Measurements from ENCODE around the gene PODXL. TPM values are rescaled to one million over a fixed set of nuclear protein-coding genes. Genes with fewer than 3 reads are reported as not detected.
A peak's percentile ranks its signal among the peaks of the same experiment; 100 is the strongest.

The PODXL gene
- polyA plus RNA-seq, 1 donor from 2014 or later = 4.5 TPM

- Histone ChIP-seq H3F3A (ENCODE audit: insufficient read depth, low read length, poor library complexity, severe bottlenecking) (no peaks in the 10 kb centered on the region), H4K20me1 (ENCODE audit: insufficient read depth) (no peaks in the 10 kb centered on the region), H3K27me3 (ENCODE audit: insufficient read depth, low read depth, low read length) (peaks cover 45% of the 10 kb centered on the region), H3K9me3 (ENCODE audit: low read length) (no peaks in the 10 kb centered on the region), H3K79me2 (replicated peaks; ENCODE audit: insufficient read depth, low read length) (no peaks in the 10 kb centered on the region), H3K9me2 (ENCODE audit: insufficient read depth, low read length) (no peaks in the 10 kb centered on the region), H3K4me3 (ENCODE audit: low read length) (peak overlapping the region; percentile 92), H3K4me2 (ENCODE audit: low read length) (peak overlapping the region; percentile 55), H3K27ac (ENCODE audit: low read length) (no peak overlapping the region), H2AFZ (ENCODE audit: low read depth, low read length) (no peak overlapping the region), H3K9ac (ENCODE audit: low read length) (no peak overlapping the region), H3K36me3 (ENCODE audit: insufficient read depth, low read length) (no peaks in the 10 kb centered on the region)
- TF ChIP-seq EP300 (conservative IDR thresholded peaks at IDR 0.05; ENCODE audit: poor library complexity, severe bottlenecking) (no peak), MXI1 (conservative IDR thresholded peaks at IDR 0.05; ENCODE audit: poor library complexity, severe bottlenecking) (no peak), EZH2 (IDR thresholded peaks at IDR 0.05; ENCODE audit: borderline replicate concordance, insufficient read depth, low read length, poor library complexity, severe bottlenecking) (no peak), POLR2AphosphoS5 (IDR thresholded peaks at IDR 0.05) (no peak), SMC3 (conservative IDR thresholded peaks at IDR 0.05; ENCODE audit: poor library complexity) (no peak), RAD21 (conservative IDR thresholded peaks at IDR 0.05) (no peak), TAF1 (IDR thresholded peaks at IDR 0.05; ENCODE audit: low read depth) (no peak)
- TF ChIP-seq, protein P1, sequence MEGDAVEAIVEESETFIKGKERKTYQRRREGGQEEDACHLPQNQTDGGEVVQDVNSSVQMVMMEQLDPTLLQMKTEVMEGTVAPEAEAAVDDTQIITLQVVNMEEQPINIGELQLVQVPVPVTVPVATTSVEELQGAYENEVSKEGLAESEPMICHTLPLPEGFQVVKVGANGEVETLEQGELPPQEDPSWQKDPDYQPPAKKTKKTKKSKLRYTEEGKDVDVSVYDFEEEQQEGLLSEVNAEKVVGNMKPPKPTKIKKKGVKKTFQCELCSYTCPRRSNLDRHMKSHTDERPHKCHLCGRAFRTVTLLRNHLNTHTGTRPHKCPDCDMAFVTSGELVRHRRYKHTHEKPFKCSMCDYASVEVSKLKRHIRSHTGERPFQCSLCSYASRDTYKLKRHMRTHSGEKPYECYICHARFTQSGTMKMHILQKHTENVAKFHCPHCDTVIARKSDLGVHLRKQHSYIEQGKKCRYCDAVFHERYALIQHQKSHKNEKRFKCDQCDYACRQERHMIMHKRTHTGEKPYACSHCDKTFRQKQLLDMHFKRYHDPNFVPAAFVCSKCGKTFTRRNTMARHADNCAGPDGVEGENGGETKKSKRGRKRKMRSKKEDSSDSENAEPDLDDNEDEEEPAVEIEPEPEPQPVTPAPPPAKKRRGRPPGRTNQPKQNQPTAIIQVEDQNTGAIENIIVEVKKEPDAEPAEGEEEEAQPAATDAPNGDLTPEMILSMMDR (IDR thresholded peaks at IDR 0.05; ENCODE audit: poor library complexity, severe bottlenecking) = no peak
- TF ChIP-seq, protein P2, sequence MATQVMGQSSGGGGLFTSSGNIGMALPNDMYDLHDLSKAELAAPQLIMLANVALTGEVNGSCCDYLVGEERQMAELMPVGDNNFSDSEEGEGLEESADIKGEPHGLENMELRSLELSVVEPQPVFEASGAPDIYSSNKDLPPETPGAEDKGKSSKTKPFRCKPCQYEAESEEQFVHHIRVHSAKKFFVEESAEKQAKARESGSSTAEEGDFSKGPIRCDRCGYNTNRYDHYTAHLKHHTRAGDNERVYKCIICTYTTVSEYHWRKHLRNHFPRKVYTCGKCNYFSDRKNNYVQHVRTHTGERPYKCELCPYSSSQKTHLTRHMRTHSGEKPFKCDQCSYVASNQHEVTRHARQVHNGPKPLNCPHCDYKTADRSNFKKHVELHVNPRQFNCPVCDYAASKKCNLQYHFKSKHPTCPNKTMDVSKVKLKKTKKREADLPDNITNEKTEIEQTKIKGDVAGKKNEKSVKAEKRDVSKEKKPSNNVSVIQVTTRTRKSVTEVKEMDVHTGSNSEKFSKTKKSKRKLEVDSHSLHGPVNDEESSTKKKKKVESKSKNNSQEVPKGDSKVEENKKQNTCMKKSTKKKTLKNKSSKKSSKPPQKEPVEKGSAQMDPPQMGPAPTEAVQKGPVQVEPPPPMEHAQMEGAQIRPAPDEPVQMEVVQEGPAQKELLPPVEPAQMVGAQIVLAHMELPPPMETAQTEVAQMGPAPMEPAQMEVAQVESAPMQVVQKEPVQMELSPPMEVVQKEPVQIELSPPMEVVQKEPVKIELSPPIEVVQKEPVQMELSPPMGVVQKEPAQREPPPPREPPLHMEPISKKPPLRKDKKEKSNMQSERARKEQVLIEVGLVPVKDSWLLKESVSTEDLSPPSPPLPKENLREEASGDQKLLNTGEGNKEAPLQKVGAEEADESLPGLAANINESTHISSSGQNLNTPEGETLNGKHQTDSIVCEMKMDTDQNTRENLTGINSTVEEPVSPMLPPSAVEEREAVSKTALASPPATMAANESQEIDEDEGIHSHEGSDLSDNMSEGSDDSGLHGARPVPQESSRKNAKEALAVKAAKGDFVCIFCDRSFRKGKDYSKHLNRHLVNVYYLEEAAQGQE (IDR thresholded peaks at IDR 0.05; ENCODE audit: borderline replicate concordance) = no peak
These were observed 1.4 kb downstream of the PODXL start for GRCh38 chr7:131554880-131555516.

DNA sequence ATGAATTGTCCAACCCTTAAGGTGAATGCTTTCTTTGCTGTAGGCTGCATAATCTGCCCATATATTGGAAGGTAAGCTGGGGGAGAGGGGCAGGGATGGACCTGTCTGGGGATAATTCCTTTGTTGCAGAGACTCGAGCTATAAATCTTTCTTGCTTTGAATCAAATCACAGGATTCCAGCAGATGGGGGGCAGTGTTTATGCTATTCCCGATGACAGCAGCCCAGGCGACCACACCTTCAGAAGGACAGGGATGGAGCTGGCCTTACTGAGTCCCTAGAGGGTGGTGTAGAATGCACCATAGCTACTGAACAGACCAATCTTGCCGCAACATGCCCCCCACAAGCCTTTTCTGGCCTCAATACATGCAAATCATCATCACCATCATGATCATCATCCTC is 2.5 kb downstream of the PODXL start:
- no peaks in the 10 kb centered on the region for H4K20me1 ChIP-seq (ENCODE audit: insufficient read depth)
- H3K79me2 ChIP-seq (replicated peaks; ENCODE audit: insufficient read depth, low read length) = no peaks in the 10 kb centered on the region
- H3K9me3 ChIP-seq (ENCODE audit: low read length) = no peaks in the 10 kb centered on the region
- no peaks in the 10 kb centered on the region for H3K36me3 ChIP-seq (ENCODE audit: insufficient read depth, low read length)
- no peaks in the 10 kb centered on the region for H3K9me2 ChIP-seq (ENCODE audit: insufficient read depth, low read length)
- no peak for TF ChIP-seq TAF1 (IDR thresholded peaks at IDR 0.05; ENCODE audit: low read depth)
- no peak for TF ChIP-seq POLR2AphosphoS5 (IDR thresholded peaks at IDR 0.05)
- no peak for TF ChIP-seq EZH2 (IDR thresholded peaks at IDR 0.05; ENCODE audit: borderline replicate concordance, insufficient read depth, low read length, poor library complexity, severe bottlenecking)
- TF ChIP-seq, protein P2 (IDR thresholded peaks at IDR 0.05; ENCODE audit: borderline replicate concordance) = no peak
- TF ChIP-seq SMC3 (conservative IDR thresholded peaks at IDR 0.05; ENCODE audit: poor library complexity) = no peak
- TF ChIP-seq EP300 (conservative IDR thresholded peaks at IDR 0.05; ENCODE audit: poor library complexity, severe bottlenecking) = no peak
- TF ChIP-seq RAD21 (conservative IDR thresholded peaks at IDR 0.05) = no peak
- H3F3A ChIP-seq (ENCODE audit: insufficient read depth, low read length, poor library complexity, severe bottlenecking) = no peaks in the 10 kb centered on the region
- peak overlapping the region; percentile 92 for H3K4me3 ChIP-seq (ENCODE audit: low read length)
- H3K27ac ChIP-seq (ENCODE audit: low read length) = no peak overlapping the region
- H3K27me3 ChIP-seq (ENCODE audit: insufficient read depth, low read depth, low read length) = peaks cover 43% of the 10 kb centered on the region
- H3K4me2 ChIP-seq (ENCODE audit: low read length) = no peak overlapping the region
- H3K9ac ChIP-seq (ENCODE audit: low read length) = no peak overlapping the region
- H2AFZ ChIP-seq (ENCODE audit: low read depth, low read length) = no peak overlapping the region

Measured in neural cell (in vitro differentiated cells).